Neural progenitor cell (in vitro differentiated cells): ENCODE results near the gene MEX3D. TPM values are rescaled to one million over a fixed set of nuclear protein-coding genes. Genes with fewer than 3 reads are reported as not detected.

ENCODE experiments used
- DNase-seq: peaks from one replicate; pipeline ENCODE4 v3.0.0-alpha.2; 2016; ENCODE audit warnings: low spot score
- H2AFZ ChIP-seq: fragments of 200-600 bp; sonication (generic); replicated peaks from 2 replicates; pipeline ENCODE4 v1.6.1; 2016; ENCODE audit warnings: antibody characterized with exemption
- H3F3A ChIP-seq: fragments of 200-600 bp; sonication (generic); 2 replicates; pipeline ENCODE4 v1.6.1; 2016; ENCODE audit warnings: antibody characterized with exemption, low read depth
- H3K27ac ChIP-seq: fragments of 200-600 bp; sonication (generic); 2 replicates; pipeline ENCODE4 v1.5.1; 2016; ENCODE audit warnings: mild to moderate bottlenecking
- H3K27me3 ChIP-seq: fragments of 200-600 bp; sonication (generic); 2 replicates; pipeline ENCODE4 v1.6.1; 2016; ENCODE audit warnings: mild to moderate bottlenecking, moderate library complexity
- H3K36me3 ChIP-seq: fragments of 200-600 bp; sonication (generic); 2 replicates; pipeline ENCODE4 v1.5.1; 2016
- H3K4me1 ChIP-seq: fragments of 200-600 bp; sonication (generic); 2 replicates; pipeline ENCODE4 v1.6.1; 2016; ENCODE audit warnings: mixed run types
- H3K4me2 ChIP-seq: fragments of 200-600 bp; sonication (generic); 2 replicates; pipeline ENCODE4 v1.6.1; 2016
- H3K4me3 ChIP-seq: fragments of 200-600 bp; sonication (generic); 2 replicates; pipeline ENCODE4 v1.5.1; 2016
- H3K79me2 ChIP-seq: fragments of 200-600 bp; sonication (generic); 2 replicates; pipeline ENCODE4 v1.6.1; 2016; ENCODE audit warnings: low read depth
- H3K9ac ChIP-seq: fragments of 200-600 bp; sonication (generic); 2 replicates; pipeline ENCODE4 v1.6.1; 2016
- H3K9me3 ChIP-seq: fragments of 200-600 bp; sonication (generic); 2 replicates; pipeline ENCODE4 v1.5.1; 2016; ENCODE audit warnings: low read depth
- H4K20me1 ChIP-seq: fragments of 200-600 bp; sonication (generic); 2 replicates; pipeline ENCODE4 v1.6.1; 2016; ENCODE audit warnings: low read depth
- H3K27ac Mint-ChIP-seq: 3 replicates; pipeline ENCODE4 v1.8.0; 2021; ENCODE audit warnings: mixed read lengths
- H3K27me3 Mint-ChIP-seq: 2 replicates; pipeline ENCODE4 v1.8.0; 2022; ENCODE audit warnings: low read depth, mild to moderate bottlenecking, inconsistent platforms, moderate library complexity, mixed read lengths; ENCODE audit not compliant: insufficient read depth
- H3K36me3 Mint-ChIP-seq: 3 replicates; pipeline ENCODE4 v1.8.0; 2021; ENCODE audit warnings: mixed read lengths
- H3K4me1 Mint-ChIP-seq: 3 replicates; pipeline ENCODE4 v1.8.0; 2021; ENCODE audit warnings: mixed read lengths
- H3K4me3 Mint-ChIP-seq: 3 replicates; pipeline ENCODE4 v1.8.0; 2021; ENCODE audit warnings: mild to moderate bottlenecking, moderate library complexity, mixed read lengths
- H3K9me3 Mint-ChIP-seq: 3 replicates; pipeline ENCODE4 v1.8.0; 2020; ENCODE audit warnings: mixed read lengths
- EZH2 ChIP-seq: fragments of 200-600 bp; sonication (generic); IDR thresholded peaks from 2 replicates; pipeline ENCODE4 v1.6.1; 2017; ENCODE audit warnings: antibody characterized with exemption, mild to moderate bottlenecking, moderate library complexity
- EZH2phosphoT487 ChIP-seq: fragments of 200-600 bp; sonication (generic); IDR thresholded peaks from 2 replicates; pipeline ENCODE4 v1.6.1; 2017; ENCODE audit warnings: antibody characterized with exemption
- total RNA-seq: library from RNA; depleted of rRNA; stranded (reverse); fragments of >200 nt; gene quantifications from 2 replicates; pipeline ENCODE4 v1.2.3, GENCODE V29; 2015; ENCODE audit warnings: low replicate concordance
- TF ChIP-seq, protein P1 (sequence below): fragments of 200-600 bp; sonication (generic); IDR thresholded peaks from 2 replicates; pipeline ENCODE4 v1.5.1; 2017; ENCODE audit warnings: antibody characterized with exemption, mild to moderate bottlenecking

Gene MEX3D
- total RNA-seq, 1 donor from 2014 or later = 15.9 TPM

DNA sequence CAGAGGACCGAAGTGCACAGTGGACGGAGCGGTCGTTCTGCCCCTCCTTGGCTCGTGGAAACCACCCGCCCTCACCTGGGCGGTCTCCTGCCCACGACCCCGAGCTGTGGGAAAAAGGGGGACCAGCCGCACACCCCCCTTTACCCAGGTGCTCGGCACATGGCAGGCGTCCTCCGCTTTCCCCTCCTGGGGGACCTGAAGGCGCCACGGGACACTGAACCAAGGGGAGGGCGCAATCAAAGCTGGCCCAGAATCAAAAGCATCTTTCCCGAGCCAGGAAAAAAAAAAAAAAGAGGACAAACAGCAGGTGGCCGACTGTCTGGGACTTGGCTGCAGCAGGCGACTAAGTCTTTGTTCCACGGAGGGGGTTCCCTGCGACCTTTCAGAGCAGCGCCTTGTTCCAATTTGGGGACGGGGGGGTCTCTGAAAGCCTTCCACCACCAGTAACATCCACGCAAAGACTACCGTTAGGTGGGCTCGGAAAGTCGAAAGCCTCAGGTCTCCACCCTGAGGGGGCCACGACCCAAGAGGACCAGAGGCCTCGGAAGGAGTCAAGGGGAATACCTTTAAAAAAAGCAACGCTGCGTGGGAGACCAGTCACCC lies 23.4 kb upstream of the MEX3D start:
- peak; percentile 65 for DNase-seq

DNA sequence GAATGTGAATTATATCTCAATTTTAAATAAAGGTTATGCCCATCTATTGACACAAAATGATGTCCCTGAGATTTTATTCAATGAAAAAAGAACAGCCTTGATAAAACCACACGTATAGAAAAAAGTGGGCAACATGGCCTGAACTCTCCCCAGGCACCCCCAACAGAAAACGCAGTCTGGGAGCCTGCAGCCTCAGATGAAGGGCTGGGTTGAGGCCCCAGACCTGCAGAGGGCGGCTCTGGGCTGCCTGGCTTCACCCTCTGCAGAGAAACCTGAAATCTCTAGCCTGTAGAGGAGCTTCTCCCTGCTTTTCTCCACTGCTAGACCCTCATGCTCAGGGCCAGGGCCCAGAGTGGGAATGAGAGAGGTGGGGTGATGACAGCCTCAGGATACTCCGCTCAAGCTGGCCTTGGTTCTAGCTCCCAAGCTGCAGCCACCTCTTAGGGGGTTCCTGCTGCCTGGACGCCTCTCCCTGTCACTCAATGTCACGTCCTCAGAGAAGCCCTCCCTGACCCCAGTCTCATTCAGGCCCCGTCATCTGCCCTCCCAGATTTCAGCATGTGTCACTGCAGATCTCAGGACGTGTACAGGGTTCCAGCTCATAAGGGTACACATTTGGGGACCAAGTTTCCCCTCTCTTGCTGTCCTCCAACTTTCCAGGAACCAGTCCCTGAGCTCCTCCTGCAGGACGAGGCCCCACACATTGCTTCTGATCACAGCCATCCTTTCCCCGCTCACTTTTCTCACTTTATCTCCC lies 22.7 kb upstream of the MEX3D start:
- no peak for TF ChIP-seq EZH2phosphoT487
- no peak for TF ChIP-seq EZH2
- TF ChIP-seq, protein P1, sequence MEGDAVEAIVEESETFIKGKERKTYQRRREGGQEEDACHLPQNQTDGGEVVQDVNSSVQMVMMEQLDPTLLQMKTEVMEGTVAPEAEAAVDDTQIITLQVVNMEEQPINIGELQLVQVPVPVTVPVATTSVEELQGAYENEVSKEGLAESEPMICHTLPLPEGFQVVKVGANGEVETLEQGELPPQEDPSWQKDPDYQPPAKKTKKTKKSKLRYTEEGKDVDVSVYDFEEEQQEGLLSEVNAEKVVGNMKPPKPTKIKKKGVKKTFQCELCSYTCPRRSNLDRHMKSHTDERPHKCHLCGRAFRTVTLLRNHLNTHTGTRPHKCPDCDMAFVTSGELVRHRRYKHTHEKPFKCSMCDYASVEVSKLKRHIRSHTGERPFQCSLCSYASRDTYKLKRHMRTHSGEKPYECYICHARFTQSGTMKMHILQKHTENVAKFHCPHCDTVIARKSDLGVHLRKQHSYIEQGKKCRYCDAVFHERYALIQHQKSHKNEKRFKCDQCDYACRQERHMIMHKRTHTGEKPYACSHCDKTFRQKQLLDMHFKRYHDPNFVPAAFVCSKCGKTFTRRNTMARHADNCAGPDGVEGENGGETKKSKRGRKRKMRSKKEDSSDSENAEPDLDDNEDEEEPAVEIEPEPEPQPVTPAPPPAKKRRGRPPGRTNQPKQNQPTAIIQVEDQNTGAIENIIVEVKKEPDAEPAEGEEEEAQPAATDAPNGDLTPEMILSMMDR = peak; percentile 31
- peak overlapping the region; percentile 89 for H3K4me2 ChIP-seq
- no peaks in the 10 kb centered on the region for H3K36me3 ChIP-seq
- H4K20me1 ChIP-seq = peaks cover 53% of the 10 kb centered on the region
- H3K4me1 ChIP-seq = peaks cover 15% of the 10 kb centered on the region
- Mint-ChIP-seq H3K27me3 (peaks cover 3% of the 10 kb centered on the region), H3K36me3 (peaks cover 25% of the 10 kb centered on the region), H3K4me3 (peak overlapping the region; percentile 94), H3K9me3 (no peaks in the 10 kb centered on the region), H3K27ac (peak overlapping the region; percentile 99), H3K4me1 (peaks cover 23% of the 10 kb centered on the region)
- peak overlapping the region; percentile 82 for H3K9ac ChIP-seq
- peaks cover 63% of the 10 kb centered on the region for H3K79me2 ChIP-seq
- H3F3A ChIP-seq = peaks cover 44% of the 10 kb centered on the region
- peak; percentile 54 for DNase-seq
- peak overlapping the region; percentile 77 for H3K4me3 ChIP-seq
- no peaks in the 10 kb centered on the region for H3K27me3 ChIP-seq
- H3K9me3 ChIP-seq = no peaks in the 10 kb centered on the region
- peak overlapping the region; percentile 98 for H3K27ac ChIP-seq
- H2AFZ ChIP-seq = no peak overlapping the region

More for the DNA sequence above, 23.4 kb upstream of the MEX3D start:
- H3K36me3 ChIP-seq = no peaks in the 10 kb centered on the region
- TF ChIP-seq EZH2phosphoT487 = no peak
- TF ChIP-seq, protein P1 = no peak
- no peak for TF ChIP-seq EZH2
- peaks cover 47% of the 10 kb centered on the region for H4K20me1 ChIP-seq
- H3K27ac ChIP-seq = peak overlapping the region; percentile 98
- H2AFZ ChIP-seq = no peak overlapping the region
- peaks cover 56% of the 10 kb centered on the region for H3K79me2 ChIP-seq
- no peaks in the 10 kb centered on the region for H3K9me3 Mint-ChIP-seq
- no peaks in the 10 kb centered on the region for H3K9me3 ChIP-seq
- peak overlapping the region; percentile 77 for H3K4me3 ChIP-seq
- H3K27me3 ChIP-seq = no peaks in the 10 kb centered on the region
- peak overlapping the region; percentile 94 for H3K4me3 Mint-ChIP-seq
- peaks cover 23% of the 10 kb centered on the region for H3K4me1 Mint-ChIP-seq
- H3K4me1 ChIP-seq = peaks cover 15% of the 10 kb centered on the region
- H3K9ac ChIP-seq = peak overlapping the region; percentile 82
- H3K27ac Mint-ChIP-seq = peak overlapping the region; percentile 99
- peaks cover 19% of the 10 kb centered on the region for H3K36me3 Mint-ChIP-seq
- peaks cover 3% of the 10 kb centered on the region for H3K27me3 Mint-ChIP-seq
- peak overlapping the region; percentile 89 for H3K4me2 ChIP-seq
- H3F3A ChIP-seq = peaks cover 44% of the 10 kb centered on the region

DNA sequence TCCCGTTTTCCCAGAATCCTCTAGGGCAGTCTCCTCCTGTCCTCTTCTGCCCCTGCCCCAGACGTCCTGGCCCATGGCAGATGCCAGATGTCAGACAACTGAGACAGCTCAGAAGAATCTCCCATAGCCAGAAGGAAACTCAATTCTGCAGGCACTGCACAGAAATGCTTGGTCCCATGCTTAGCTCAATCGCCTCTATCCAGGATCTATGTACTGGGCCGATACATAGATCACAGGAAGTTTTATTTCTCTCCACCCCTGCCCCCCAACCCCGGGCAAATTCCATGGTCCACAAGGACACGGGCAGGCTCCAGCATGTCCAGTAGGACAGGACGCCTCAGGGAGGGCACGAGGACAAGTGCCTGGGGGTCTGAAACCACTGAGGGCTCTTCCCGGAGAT lies 19.7 kb upstream of the MEX3D start:
- no peaks in the 10 kb centered on the region for H3K27me3 ChIP-seq
- peaks cover 39% of the 10 kb centered on the region for H3K36me3 Mint-ChIP-seq
- H3K4me1 ChIP-seq = peaks cover 11% of the 10 kb centered on the region
- H3K9me3 Mint-ChIP-seq = no peaks in the 10 kb centered on the region
- H3F3A ChIP-seq = peaks cover 19% of the 10 kb centered on the region
- peaks cover 74% of the 10 kb centered on the region for H3K79me2 ChIP-seq
- TF ChIP-seq, protein P1 = no peak
- no peak for TF ChIP-seq EZH2
- TF ChIP-seq EZH2phosphoT487 = no peak
- no peak overlapping the region for H3K4me2 ChIP-seq
- peaks cover 5% of the 10 kb centered on the region for H3K27me3 Mint-ChIP-seq
- no peaks in the 10 kb centered on the region for H3K9me3 ChIP-seq
- H3K27ac Mint-ChIP-seq = peak overlapping the region; percentile 36
- H4K20me1 ChIP-seq = peaks cover 55% of the 10 kb centered on the region
- no peak overlapping the region for H3K27ac ChIP-seq
- H2AFZ ChIP-seq = no peak overlapping the region
- H3K9ac ChIP-seq = no peak overlapping the region
- DNase-seq = no peak
- no peak overlapping the region for H3K4me3 ChIP-seq
- no peak overlapping the region for H3K4me3 Mint-ChIP-seq
- H3K4me1 Mint-ChIP-seq = peaks cover 23% of the 10 kb centered on the region
- no peaks in the 10 kb centered on the region for H3K36me3 ChIP-seq
